ENCODE data around the gene CHD5.

GRCh38 chr1:6172549-6172948 is 7.6 kb downstream of the CHD5 start:
- TF ChIP-seq CTCF (conservative IDR thresholded peaks at IDR 0.05; ENCODE audit: low read depth, low read length): no peak
- TF ChIP-seq MXI1 (IDR thresholded peaks at IDR 0.05; ENCODE audit: borderline replicate concordance, low read depth, low read length): no peak
- TF ChIP-seq RAD21 (IDR thresholded peaks at IDR 0.05; ENCODE audit: low read length): no peak
- TF ChIP-seq USF2 (IDR thresholded peaks at IDR 0.05; ENCODE audit: low read depth, low read length): no peak
- no peak for TF ChIP-seq BHLHE40 (IDR thresholded peaks at IDR 0.05; ENCODE audit: low read depth, low read length)
- TF ChIP-seq ELK1 (IDR thresholded peaks at IDR 0.05; ENCODE audit: borderline replicate concordance, low read depth, low read length): no peak
- TF ChIP-seq FOS (IDR thresholded peaks at IDR 0.05; ENCODE audit: low read depth, low read length): no peak

All from IMR-90 (cell line).